Suprapubic skin (tissue), 4 donors: Measurements from ENCODE around the gene ARSD. TPM values are rescaled to one million over a fixed set of nuclear protein-coding genes. Genes with fewer than 3 reads are reported as not detected.
"Not testable (repeated sequence)": the region's sequence is repeated elsewhere in the genome, so short reads cannot be mapped to it uniquely, and the experiment has no call there.

ENCODE experiments used
- DNase-seq, 2 donors: peaks; one replicate each; pipeline ENCODE4 v3.0.0-alpha.2; 2019; ENCODE audit warnings: low spot score in 2 of 2
- H3K27ac ChIP-seq: fragments of 200-600 bp; sonication (generic); one replicate; pipeline ENCODE4 v1.5.1; 2019
- H3K27me3 ChIP-seq: fragments of 200-600 bp; sonication (generic); one replicate; pipeline ENCODE4 v1.5.1; 2019
- H3K36me3 ChIP-seq: fragments of 200-600 bp; sonication (generic); one replicate; pipeline ENCODE4 v1.5.1; 2019
- H3K4me1 ChIP-seq: fragments of 200-600 bp; sonication (generic); one replicate; pipeline ENCODE4 v1.5.1; 2019
- H3K4me3 ChIP-seq: fragments of 200-600 bp; sonication (generic); one replicate; pipeline ENCODE4 v1.5.1; 2019; ENCODE audit warnings: mild to moderate bottlenecking
- H3K9me3 ChIP-seq: fragments of 200-600 bp; sonication (generic); one replicate; pipeline ENCODE4 v1.5.1; 2019
- EP300 ChIP-seq: sonication (generic); formaldehyde crosslinking; IDR thresholded peaks from one replicate; pipeline ENCODE4 v1.6.1; 2017; ENCODE audit warnings: antibody characterized with exemption
- POLR2A ChIP-seq, 2 donors: fragments of 450-650 bp; IDR thresholded peaks; one replicate each; pipeline ENCODE4 v1.6.1; 2017; ENCODE audit warnings: antibody characterized with exemption in 2 of 2, mild to moderate bottlenecking in 2 of 2, moderate library complexity in 2 of 2
- POLR2AphosphoS5 ChIP-seq, 3 donors: sonication (generic); formaldehyde crosslinking; IDR thresholded peaks; one replicate each; pipeline ENCODE4 v1.6.1; 2017; ENCODE audit warnings: antibody characterized with exemption in 3 of 3
- WGBS: methylation state at CpG from one replicate; pipeline ENCODE4 v1.1.5; 2018; 5-methylcytosine and 5-hydroxymethylcytosine counted together
- total RNA-seq, 4 donors: library from RNA; depleted of rRNA; stranded (reverse); fragments of >200 nt; gene quantifications; one replicate each; pipeline ENCODE4 v1.1.0, GENCODE V29; 2016
- TF ChIP-seq, protein P1 (sequence below), 2 donors: fragments of 200-600 bp in 1 of 2; fragments of 450-650 bp in 1 of 2; sonication (generic) in 1 of 2; IDR thresholded peaks; one replicate each; pipeline ENCODE4 v1.5.1; 2016 to 2019; ENCODE audit warnings: antibody characterized with exemption in 2 of 2, mild to moderate bottlenecking in 1 of 2, moderate library complexity in 1 of 2

ARSD gene
- total RNA-seq, 4 donors from 2014 or later: 15.6 to 24.1 (median 18.7) TPM

DNA sequence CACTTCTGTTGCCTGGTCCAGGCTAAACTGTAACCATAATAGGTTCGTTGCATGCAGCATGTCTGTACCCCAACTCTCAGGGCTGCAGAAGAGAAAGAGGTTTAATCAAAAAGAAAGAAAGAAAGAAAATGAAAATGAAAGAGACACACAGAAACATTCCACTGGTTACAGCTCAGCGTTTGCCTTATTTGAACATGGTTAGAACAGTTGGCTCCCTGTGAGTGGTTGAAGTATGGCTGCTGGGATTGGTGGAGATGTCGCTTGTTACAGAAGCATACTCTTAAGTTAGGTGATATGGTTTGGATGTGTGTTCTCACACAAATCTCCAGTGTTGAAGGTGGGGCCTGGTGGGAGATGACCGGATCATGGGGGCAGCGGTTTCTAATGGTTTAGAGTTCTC, 36.3 kb downstream of the ARSD start:
- H3K4me1 ChIP-seq: peaks cover 17% of the 10 kb centered on the region
- H3K4me3 ChIP-seq: no peak overlapping the region
- TF ChIP-seq POLR2A (IDR thresholded peaks at IDR 0.05) (no peak), EP300 (no peak), POLR2AphosphoS5 (IDR thresholded peaks at IDR 0.05) (no peak)
- TF ChIP-seq, protein P1, sequence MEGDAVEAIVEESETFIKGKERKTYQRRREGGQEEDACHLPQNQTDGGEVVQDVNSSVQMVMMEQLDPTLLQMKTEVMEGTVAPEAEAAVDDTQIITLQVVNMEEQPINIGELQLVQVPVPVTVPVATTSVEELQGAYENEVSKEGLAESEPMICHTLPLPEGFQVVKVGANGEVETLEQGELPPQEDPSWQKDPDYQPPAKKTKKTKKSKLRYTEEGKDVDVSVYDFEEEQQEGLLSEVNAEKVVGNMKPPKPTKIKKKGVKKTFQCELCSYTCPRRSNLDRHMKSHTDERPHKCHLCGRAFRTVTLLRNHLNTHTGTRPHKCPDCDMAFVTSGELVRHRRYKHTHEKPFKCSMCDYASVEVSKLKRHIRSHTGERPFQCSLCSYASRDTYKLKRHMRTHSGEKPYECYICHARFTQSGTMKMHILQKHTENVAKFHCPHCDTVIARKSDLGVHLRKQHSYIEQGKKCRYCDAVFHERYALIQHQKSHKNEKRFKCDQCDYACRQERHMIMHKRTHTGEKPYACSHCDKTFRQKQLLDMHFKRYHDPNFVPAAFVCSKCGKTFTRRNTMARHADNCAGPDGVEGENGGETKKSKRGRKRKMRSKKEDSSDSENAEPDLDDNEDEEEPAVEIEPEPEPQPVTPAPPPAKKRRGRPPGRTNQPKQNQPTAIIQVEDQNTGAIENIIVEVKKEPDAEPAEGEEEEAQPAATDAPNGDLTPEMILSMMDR (IDR thresholded peaks at IDR 0.05): no peak
- no peaks in the 10 kb centered on the region for H3K9me3 ChIP-seq
- H3K27me3 ChIP-seq: no peaks in the 10 kb centered on the region
- WGBS: 89% methylated on average over 5 of the region's 5 CpGs
- H3K36me3 ChIP-seq: no peaks in the 10 kb centered on the region
- no peak for DNase-seq
- H3K27ac ChIP-seq: no peak overlapping the region

DNA sequence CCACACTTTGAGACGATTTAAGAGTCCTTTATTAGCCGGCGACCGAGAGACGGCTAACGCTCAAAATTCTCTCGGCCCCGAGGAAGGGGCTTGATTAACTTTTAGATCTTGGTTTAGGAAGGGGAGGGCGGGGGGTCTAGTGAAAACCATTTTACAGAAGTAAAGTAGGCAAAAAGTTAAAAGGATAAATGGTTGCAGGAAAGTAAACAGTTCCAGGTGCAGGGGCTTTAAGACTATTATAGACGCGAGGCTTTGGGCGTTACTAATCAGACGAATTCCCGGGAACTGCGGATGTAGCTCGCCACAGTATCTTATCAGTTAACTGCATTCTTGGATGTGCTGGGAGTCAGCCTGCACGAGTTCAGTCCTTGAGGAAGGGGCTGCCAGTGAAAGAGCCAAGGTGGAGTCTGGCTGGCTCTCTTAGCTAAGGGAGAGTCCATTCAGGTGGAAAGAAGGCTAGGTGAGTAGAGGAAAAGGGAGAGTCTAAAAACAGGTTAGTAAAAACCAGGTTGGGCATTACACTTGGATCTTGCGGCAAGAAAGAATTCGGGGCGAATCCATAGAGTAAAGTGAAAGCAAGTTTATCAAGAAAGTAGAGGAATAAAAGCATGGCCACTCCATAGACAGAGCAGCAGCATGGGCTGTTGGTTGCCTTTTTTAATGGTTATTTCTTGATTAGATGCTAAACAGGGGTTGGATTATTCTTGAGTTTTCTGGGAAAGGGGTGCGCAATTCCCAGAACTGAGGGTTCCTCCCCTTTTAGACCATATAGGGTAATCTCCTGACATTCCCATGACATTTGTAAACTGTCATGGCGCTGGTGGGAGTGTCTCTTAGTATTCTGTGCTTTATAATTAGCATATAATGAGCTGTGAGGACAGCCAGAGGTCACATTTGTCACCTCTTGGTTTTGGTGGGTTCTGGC, 38.3 kb downstream of the ARSD start:
- not testable (repeated sequence) for DNase-seq

DNA sequence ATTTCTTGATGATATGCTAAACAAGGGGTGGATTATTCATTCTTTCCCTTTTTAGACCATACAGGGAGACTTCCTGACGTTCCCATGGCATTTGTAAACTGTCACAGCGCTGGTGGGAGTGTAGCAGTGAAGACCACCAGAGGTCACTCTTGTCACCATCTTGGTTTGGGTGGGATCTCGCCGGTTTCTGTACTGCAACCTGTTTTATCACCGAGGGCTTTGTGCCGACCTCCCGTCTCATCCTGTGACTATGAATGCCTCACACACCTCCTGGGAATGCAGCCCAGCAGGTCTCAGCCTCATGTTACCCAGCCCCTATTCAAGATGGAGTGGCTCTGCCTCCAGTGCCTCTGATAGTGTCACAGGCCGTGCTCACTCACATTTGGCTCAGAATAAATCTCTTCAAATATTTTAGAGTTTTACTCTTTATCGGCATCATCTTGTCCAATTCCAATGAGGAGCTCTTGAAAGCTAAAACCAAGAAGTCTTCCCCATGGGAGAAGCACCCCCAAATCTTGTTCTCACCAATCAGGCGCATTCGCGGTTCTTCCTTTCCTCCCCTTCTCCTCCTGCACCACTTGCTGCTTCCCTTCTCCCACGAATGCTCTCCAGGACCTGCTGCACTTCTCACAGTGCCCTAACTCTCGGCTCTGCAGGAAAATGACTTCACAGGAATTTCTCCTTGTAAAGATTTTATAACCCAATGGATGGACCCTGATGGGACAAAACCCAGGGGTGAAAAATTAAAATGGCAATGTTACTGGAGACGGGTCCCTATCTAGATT, 39.2 kb downstream of the ARSD start:
- peak overlapping the region; percentile 41 for H3K4me3 ChIP-seq
- H3K27ac ChIP-seq, H3K9me3 ChIP-seq, H3K27me3 ChIP-seq, H3K36me3 ChIP-seq, H3K4me1 ChIP-seq: not testable (repeated sequence)
- WGBS: 24% methylated on average over 15 of the region's 15 CpGs
- DNase-seq: peak in 1 of 2 donors; percentile 46

More for the DNA sequence above, 38.3 kb downstream of the ARSD start:
- H3K27me3 ChIP-seq, H3K4me3 ChIP-seq, H3K27ac ChIP-seq, H3K36me3 ChIP-seq, H3K4me1 ChIP-seq, H3K9me3 ChIP-seq: not testable (repeated sequence)
- 61% methylated on average over 20 of the region's 22 CpGs for WGBS

DNA sequence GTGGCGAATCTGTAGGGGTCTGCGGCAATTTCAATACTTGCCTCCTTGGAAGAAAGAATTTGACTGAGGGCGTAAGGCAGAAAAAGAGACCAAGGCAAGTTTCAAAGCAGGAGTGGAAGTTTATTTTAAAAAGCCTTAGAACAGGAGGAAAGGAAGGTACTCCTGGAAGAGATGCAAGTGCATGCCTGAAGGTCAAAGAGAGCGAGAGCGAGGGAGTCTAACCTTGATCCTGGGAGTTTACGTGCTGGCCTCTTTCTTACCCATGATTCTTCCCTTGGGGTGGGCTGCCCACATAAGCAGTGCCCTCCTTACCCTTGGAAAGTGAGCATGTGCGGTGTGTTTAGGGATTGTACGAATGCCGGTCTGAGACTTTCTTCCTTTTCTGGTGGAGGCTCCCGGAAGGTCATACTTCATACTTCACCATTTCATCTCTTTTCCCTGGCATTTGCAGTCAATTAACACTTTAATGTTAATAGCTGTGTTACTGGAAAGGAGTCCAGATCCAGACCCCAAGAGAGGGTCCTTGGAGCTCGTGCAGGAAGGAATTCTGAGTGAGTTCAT, 40.0 kb downstream of the ARSD start:
- TF ChIP-seq, protein P1 (IDR thresholded peaks at IDR 0.05): no peak
- no peak for TF ChIP-seq POLR2AphosphoS5 (IDR thresholded peaks at IDR 0.05)
- TF ChIP-seq POLR2A (IDR thresholded peaks at IDR 0.05): no peak
- no peak for TF ChIP-seq EP300
- 60% methylated on average over 11 of the region's 11 CpGs for WGBS
- H3K9me3 ChIP-seq: no peaks in the 10 kb centered on the region
- H3K27ac ChIP-seq: no peak overlapping the region
- DNase-seq: peak in 1 of 2 donors; percentile 6
- H3K4me3 ChIP-seq: peak overlapping the region; percentile 41
- H3K4me1 ChIP-seq: peaks cover 5% of the 10 kb centered on the region
- no peaks in the 10 kb centered on the region for H3K36me3 ChIP-seq
- H3K27me3 ChIP-seq: no peaks in the 10 kb centered on the region

DNA sequence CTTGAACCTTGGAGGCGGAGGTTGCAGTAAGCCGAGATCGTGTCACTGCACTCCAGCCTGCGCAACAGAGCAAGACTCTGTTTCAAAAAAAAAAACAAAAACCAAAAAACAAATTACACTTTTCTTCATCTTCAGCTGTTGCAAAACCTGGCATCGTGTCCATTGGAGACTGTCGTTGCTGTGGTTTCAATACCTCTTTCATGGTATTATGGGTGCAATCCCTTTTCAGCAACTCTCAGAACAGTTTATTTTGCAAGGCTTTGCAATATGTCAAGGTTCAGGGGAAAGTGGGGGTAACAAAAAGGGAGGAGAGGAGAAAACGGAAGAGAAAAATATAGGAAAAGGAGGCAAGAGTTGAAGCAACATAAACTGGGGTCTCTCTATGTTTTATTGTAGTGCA, 40.8 kb downstream of the ARSD start:
- Histone ChIP-seq H3K36me3 (no peaks in the 10 kb centered on the region), H3K27me3 (no peaks in the 10 kb centered on the region), H3K4me1 (peaks cover 5% of the 10 kb centered on the region), H3K27ac (no peak overlapping the region), H3K9me3 (no peaks in the 10 kb centered on the region), H3K4me3 (no peak overlapping the region)
- TF ChIP-seq EP300: no peak
- TF ChIP-seq, protein P1 (IDR thresholded peaks at IDR 0.05): no peak
- TF ChIP-seq POLR2AphosphoS5 (IDR thresholded peaks at IDR 0.05): no peak
- TF ChIP-seq POLR2A (IDR thresholded peaks at IDR 0.05): no peak
- WGBS: 88% methylated on average over 7 of the region's 7 CpGs
- no peak for DNase-seq

DNA sequence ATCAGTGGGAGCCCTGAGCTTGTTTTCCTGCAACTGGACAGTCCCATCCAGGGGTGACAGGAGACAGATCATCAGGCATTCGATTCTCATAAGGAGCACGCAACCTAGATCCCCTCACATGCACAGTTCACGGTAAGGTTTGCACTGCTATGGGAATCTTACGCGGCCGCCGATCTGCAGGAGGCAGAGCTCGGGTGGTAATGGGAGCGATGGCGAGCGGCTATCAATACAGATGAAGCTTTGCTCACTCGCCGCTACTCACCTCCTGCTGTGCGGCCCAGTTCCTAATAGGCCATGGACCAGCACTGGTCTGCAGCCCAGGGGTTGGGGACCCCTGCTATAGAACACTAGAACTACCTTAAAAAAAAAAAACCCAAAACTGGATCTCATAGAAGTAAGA, 45.4 kb downstream of the ARSD start:
- no peaks in the 10 kb centered on the region for H3K36me3 ChIP-seq
- no peak for TF ChIP-seq POLR2AphosphoS5 (IDR thresholded peaks at IDR 0.05)
- TF ChIP-seq POLR2A (IDR thresholded peaks at IDR 0.05): no peak
- TF ChIP-seq, protein P1 (IDR thresholded peaks at IDR 0.05): no peak
- TF ChIP-seq EP300: no peak
- H3K27me3 ChIP-seq: no peaks in the 10 kb centered on the region
- no peak for DNase-seq
- no peaks in the 10 kb centered on the region for H3K4me1 ChIP-seq
- no peak overlapping the region for H3K27ac ChIP-seq
- H3K4me3 ChIP-seq: no peak overlapping the region
- WGBS: 97% methylated on average over 14 of the region's 14 CpGs
- H3K9me3 ChIP-seq: no peaks in the 10 kb centered on the region
